Prostate gland (tissue), 2 donors: ENCODE results near the gene KRTAP9-6.
"Not testable (repeated sequence)": the region's sequence is repeated elsewhere in the genome, so short reads cannot be mapped to it uniquely, and the experiment has no call there.

Experiments used
- CTCF ChIP-seq, 4 experiments: fragments of 200-600 bp in 2 of 4; fragments of 450-650 bp in 2 of 4; sonication (generic) in 2 of 4; IDR thresholded peaks; 1 replicate in 3 of 4; 2 replicates in 1 of 4; pipeline ENCODE4 v1.5.1; 2016 to 2019; ENCODE audit warnings: antibody characterized with exemption in 4 of 4, mild to moderate bottlenecking in 2 of 4, moderate library complexity in 2 of 4
- POLR2A ChIP-seq: fragments of 450-650 bp; IDR thresholded peaks from one replicate; pipeline ENCODE4 v1.6.1; 2016; ENCODE audit warnings: antibody characterized with exemption, mild to moderate bottlenecking
- POLR2AphosphoS5 ChIP-seq: sonication (generic); formaldehyde crosslinking; IDR thresholded peaks from one replicate; pipeline ENCODE4 v1.6.1; 2017; ENCODE audit warnings: antibody characterized with exemption

- not testable (repeated sequence) for TF ChIP-seq POLR2A; CTCF (IDR thresholded peaks at IDR 0.05); POLR2AphosphoS5
These were observed 38.5 kb upstream of the KRTAP9-6 start, which contains the start of gene KRTAP9-2 for GRCh38 chr17:41226598-41227095.
